HL-60 (cell line): ENCODE results near the gene KANTR.
"Not testable (repeated sequence)": the region's sequence is repeated elsewhere in the genome, so short reads cannot be mapped to it uniquely, and the experiment has no call there.

Experiments
- DNase-seq, 2 experiments: peaks; one replicate each; pipeline ENCODE4 v3.0.0-alpha.2; 2010 to 2020; ENCODE audit warnings: low read depth in 1 of 2, low spot score in 1 of 2
- H3K27ac ChIP-seq: fragments of 250-450 bp; sonication (Bioruptor Pico); replicated peaks from 2 replicates; pipeline ENCODE4 v1.5.1; 2020; ENCODE audit warnings: mild to moderate bottlenecking, moderate library complexity
- H3K27me3 ChIP-seq: fragments of 250-450 bp; sonication (Bioruptor Pico); 2 replicates; pipeline ENCODE4 v1.5.1; 2021; ENCODE audit warnings: mild to moderate bottlenecking, moderate library complexity; ENCODE audit not compliant: insufficient read depth, poor library complexity, severe bottlenecking
- H3K4me3 ChIP-seq: replicated peaks from 2 replicates; pipeline ENCODE4 v1.5.1; 2011; ENCODE audit warnings: mild to moderate bottlenecking, control low read depth, low read length; ENCODE audit not compliant: insufficient read depth
- CTCF ChIP-seq: IDR thresholded peaks from one replicate; pipeline ENCODE4 v1.5.1; 2011; ENCODE audit warnings: low read length, control low read depth, inconsistent platforms; ENCODE audit not compliant: insufficient read depth
- GABPA ChIP-seq: IDR thresholded peaks from 2 replicates; pipeline ENCODE4 v1.6.1; 2012; ENCODE audit warnings: low read depth
- POLR2AphosphoS5 ChIP-seq: IDR thresholded peaks from 2 replicates; pipeline ENCODE4 v1.6.1; 2012; ENCODE audit warnings: low read depth
- REST ChIP-seq: IDR thresholded peaks from 2 replicates; pipeline ENCODE4 v1.6.1; 2012; ENCODE audit warnings: low read depth; ENCODE audit not compliant: insufficient replicate concordance
- SPI1 ChIP-seq: IDR thresholded peaks from 2 replicates; pipeline ENCODE4 v1.6.1; 2012; ENCODE audit warnings: low read depth, mild to moderate bottlenecking, borderline replicate concordance

The KANTR gene

GRCh38 chrX:53160297-53160983, 66.5 kb downstream of the KANTR start:
- TF ChIP-seq GABPA (no peak), POLR2AphosphoS5 (no peak), SPI1 (no peak), CTCF (no peak), REST (no peak)
- DNase-seq = no peak
- Histone ChIP-seq H3K27ac (no peak overlapping the region), H3K27me3 (no peaks in the 10 kb centered on the region), H3K4me3 (no peak overlapping the region)

GRCh38 chrX:53163436-53163835, 69.5 kb downstream of the KANTR start:
- DNase-seq = no peak
- H3K27ac ChIP-seq = no peak overlapping the region
- H3K4me3 ChIP-seq = no peak overlapping the region
- H3K27me3 ChIP-seq = no peaks in the 10 kb centered on the region
- no peak for TF ChIP-seq GABPA
- TF ChIP-seq SPI1 = no peak
- no peak for TF ChIP-seq POLR2AphosphoS5
- TF ChIP-seq REST = no peak
- TF ChIP-seq CTCF = no peak

- not testable (repeated sequence) for H3K27ac ChIP-seq, H3K27me3 ChIP-seq, H3K4me3 ChIP-seq, DNase-seq
Observed at GRCh38 chrX:53164566-53164965, 70.6 kb downstream of the KANTR start.

GRCh38 chrX:53166103-53166502, 72.2 kb downstream of the KANTR start:
- Histone ChIP-seq H3K27ac (no peak overlapping the region), H3K27me3 (no peaks in the 10 kb centered on the region), H3K4me3 (no peak overlapping the region)
- DNase-seq = no peak
- TF ChIP-seq POLR2AphosphoS5 = no peak
- TF ChIP-seq SPI1 = no peak
- TF ChIP-seq REST = no peak
- TF ChIP-seq GABPA = no peak
- TF ChIP-seq CTCF = no peak
